Effector memory CD8-positive, alpha-beta T cell (primary cell): ENCODE measurements around the gene NXPE2.

Experiments used
- ATAC-seq: fragments of 150-1000 bp; cut with Tn5 transposase; replicated peaks from 2 replicates; pipeline ENCODE4 v1.10.0; 2021; ENCODE audit warnings: mild to moderate bottlenecking, moderate library complexity
- DNase-seq, 3 experiments: peaks; one replicate each; pipeline ENCODE4 v3.0.0; 2021
- H3K27ac Mint-ChIP-seq, 2 donors: one replicate each; pipeline ENCODE4 v1.8.0; 2022; ENCODE audit warnings: mild to moderate bottlenecking in 2 of 2, mixed read lengths in 2 of 2, moderate library complexity in 2 of 2
- H3K27me3 Mint-ChIP-seq, 2 donors: one replicate each; pipeline ENCODE4 v1.8.0; 2022; ENCODE audit warnings: mixed read lengths in 2 of 2
- H3K36me3 Mint-ChIP-seq: one replicate; pipeline ENCODE4 v1.8.0; 2022; ENCODE audit warnings: mild to moderate bottlenecking, moderate library complexity, mixed read lengths; ENCODE audit not compliant: insufficient read depth
- H3K4me1 Mint-ChIP-seq, 2 donors: one replicate each; pipeline ENCODE4 v1.8.0; 2022; ENCODE audit warnings: low read depth in 2 of 2, mixed read lengths in 2 of 2
- H3K4me3 Mint-ChIP-seq, 2 donors: one replicate each; pipeline ENCODE4 v1.8.0; 2022; ENCODE audit warnings: mild to moderate bottlenecking in 2 of 2, mixed read lengths in 2 of 2, moderate library complexity in 2 of 2
- H3K9me3 Mint-ChIP-seq, 2 donors: one replicate each; pipeline ENCODE4 v1.8.0; 2022; ENCODE audit warnings: mixed read lengths in 2 of 2

NXPE2 gene

DNA sequence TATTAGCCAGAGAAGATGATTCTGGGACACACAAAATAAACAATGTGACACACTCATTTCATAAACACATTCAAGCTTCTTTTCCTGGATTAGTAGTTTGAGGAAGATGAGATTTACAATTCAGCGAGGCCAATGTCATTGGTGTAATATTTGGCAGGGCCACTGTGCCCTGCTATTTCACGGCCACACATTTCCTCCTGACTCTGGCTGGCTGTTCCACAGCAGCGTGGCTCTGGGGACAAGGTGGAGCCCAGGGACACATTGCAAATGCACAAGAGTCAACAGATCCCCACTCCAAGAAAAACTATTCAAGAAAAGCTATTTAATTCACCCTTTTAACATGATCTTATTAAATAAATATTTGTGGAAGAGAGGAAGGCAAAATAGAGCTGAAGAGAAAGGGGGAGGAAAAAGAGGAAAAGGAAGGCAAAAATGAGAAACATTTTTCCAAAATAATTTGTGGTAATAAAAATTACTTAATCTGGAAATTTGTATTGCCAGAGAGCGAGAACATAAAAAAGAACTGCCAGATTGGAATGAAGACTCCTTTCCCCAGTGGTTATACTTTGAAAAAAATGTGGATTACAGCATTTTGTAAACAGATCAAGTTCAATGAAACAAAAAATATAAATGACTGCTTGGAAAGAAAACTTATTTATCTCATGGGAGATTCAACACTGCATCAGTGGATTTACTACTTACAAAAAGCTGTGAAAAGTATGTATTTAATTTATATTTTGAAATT lies 27.1 kb downstream of the NXPE2 start:
- Mint-ChIP-seq H3K36me3 (no peaks in the 10 kb centered on the region), H3K27me3 (peaks cover 9 to 18% of the 10 kb centered on the region in 2 donors), H3K27ac (no peak overlapping the region), H3K4me3 (no peak overlapping the region), H3K4me1 (no peaks in the 10 kb centered on the region), H3K9me3 (peaks cover 2 to 14% of the 10 kb centered on the region in 2 donors)
- DNase-seq (no peak), ATAC-seq (no peak)

DNA sequence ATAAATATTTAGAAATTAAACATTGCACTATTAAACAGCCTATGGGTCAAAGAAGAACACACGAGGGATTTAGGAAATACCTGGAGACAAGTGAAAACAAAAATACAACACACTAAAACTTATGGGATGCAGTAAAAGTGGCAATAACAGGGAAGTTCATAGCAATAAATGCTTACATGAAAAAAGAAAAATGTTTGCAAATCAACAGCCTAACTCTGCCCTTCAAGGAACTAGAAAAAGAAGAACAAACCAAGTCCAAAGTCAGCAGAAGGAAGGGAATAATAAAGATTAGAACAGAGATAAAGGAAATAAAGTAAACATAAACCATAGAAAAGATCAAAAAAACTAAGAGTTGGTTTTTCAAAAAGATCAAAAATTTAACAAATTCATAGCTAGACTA lies 31.6 kb downstream of the NXPE2 start:
- DNase-seq (no peak), ATAC-seq (no peak)
- H3K27me3 Mint-ChIP-seq = peaks cover 9 to 10% of the 10 kb centered on the region in 2 donors
- peaks cover 3 to 16% of the 10 kb centered on the region in 2 donors for H3K9me3 Mint-ChIP-seq
- H3K4me3 Mint-ChIP-seq = no peak overlapping the region
- H3K36me3 Mint-ChIP-seq = no peaks in the 10 kb centered on the region
- H3K27ac Mint-ChIP-seq = no peak overlapping the region
- H3K4me1 Mint-ChIP-seq = no peaks in the 10 kb centered on the region

DNA sequence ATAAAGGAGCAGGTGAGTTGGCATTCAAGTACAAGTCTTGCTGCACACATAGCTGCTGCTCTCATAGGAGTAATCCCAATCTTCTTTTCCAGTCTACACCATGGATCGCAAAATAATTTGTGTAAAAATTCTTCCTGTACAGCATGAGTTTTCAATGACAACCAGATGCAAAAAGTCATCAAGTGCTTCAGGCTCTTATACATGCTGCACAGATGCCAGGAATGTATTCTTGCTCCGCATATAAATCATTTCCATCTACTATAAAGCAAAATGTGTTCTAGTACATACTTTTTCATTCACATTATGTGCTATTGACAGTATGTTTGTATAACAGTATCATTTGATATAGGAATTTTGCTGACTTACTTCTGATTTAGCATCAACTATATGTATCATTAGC lies 35.4 kb downstream of the NXPE2 start:
- H3K4me3 Mint-ChIP-seq = no peak overlapping the region
- no peak for ATAC-seq
- H3K9me3 Mint-ChIP-seq = peaks cover 1 to 10% of the 10 kb centered on the region in 2 donors
- no peak for DNase-seq
- H3K27ac Mint-ChIP-seq = no peak overlapping the region
- H3K36me3 Mint-ChIP-seq = no peaks in the 10 kb centered on the region
- peaks cover 17% of the 10 kb centered on the region in 2 donors for H3K27me3 Mint-ChIP-seq
- no peaks in the 10 kb centered on the region for H3K4me1 Mint-ChIP-seq

DNA sequence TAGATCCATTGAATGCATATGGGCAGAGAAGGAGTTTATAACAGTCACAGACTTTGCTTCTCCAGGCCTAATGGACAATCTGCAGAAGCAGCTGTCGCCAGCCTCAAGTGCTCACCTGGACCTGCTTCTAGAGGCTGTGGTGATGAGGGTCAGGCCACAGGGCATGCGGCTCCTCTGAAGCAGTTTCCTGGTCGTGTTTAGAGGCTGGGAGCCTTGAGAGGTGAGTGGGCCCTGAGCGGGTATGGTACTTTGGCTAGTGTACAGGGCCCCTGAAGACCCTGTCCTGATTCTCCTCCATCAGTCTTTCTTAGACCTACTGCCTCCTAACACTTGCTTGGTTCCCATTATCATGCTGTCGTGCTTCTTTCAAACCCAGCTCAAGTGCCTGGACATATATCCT lies 41.2 kb downstream of the NXPE2 start:
- Mint-ChIP-seq H3K27ac (no peak overlapping the region), H3K4me3 (no peak overlapping the region), H3K36me3 (no peaks in the 10 kb centered on the region), H3K4me1 (no peaks in the 10 kb centered on the region), H3K9me3 (no peaks in the 10 kb centered on the region), H3K27me3 (peaks cover 31 to 37% of the 10 kb centered on the region in 2 donors)
- DNase-seq (no peak), ATAC-seq (no peak)

DNA sequence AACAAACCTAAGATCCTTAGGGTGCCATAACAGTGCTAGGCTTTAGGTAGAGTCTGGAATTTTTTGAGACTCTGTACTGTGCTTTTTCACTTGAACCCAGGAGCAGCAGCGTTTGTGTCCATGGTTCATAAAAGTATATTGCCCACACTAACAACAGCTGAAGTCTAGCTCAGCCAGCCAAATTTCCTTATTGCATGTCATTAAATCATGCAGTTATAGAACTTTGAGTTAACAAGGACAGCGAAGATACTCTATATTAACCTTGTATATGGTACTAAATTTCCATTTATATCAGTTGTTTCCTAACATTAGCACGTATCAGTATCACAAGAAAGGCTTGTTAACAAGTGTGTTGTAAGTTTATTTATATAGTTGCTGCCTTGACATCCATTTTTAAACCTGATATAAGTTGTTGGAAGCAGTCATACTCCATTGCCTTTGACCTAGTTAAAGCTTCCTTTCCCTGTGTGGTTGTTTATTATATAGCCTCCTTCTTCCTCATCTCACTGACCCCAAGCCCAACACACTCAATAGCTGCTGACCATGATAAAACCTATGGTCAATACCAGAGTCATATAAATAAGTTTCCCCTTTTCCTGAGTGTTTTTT lies 46.7 kb downstream of the NXPE2 start:
- Mint-ChIP-seq H3K36me3 (no peaks in the 10 kb centered on the region), H3K4me3 (no peak overlapping the region), H3K9me3 (peaks cover 0 to 3% of the 10 kb centered on the region in 2 donors), H3K27me3 (peaks cover 2 to 26% of the 10 kb centered on the region in 2 donors), H3K27ac (no peak overlapping the region), H3K4me1 (no peaks in the 10 kb centered on the region)
- ATAC-seq = no peak
- no peak for DNase-seq

DNA sequence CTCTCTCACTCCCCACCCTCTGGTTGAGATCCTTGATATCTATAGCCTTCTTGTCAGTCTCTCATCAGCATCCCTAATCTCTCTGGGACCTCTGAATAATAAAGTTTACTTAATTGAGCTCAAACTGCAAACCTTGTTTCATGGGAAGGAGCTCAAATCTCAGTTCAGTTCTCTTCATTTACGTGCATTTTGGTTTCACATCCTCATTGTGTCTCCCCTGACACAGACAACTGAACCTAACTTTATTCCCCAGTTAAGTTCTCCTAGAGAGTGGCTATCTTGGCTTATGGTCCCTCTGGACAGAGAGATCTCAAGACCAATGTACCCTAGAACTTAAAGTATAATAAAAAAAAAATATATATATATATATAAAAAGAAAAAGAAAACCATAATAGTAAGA lies 47.3 kb downstream of the NXPE2 start:
- H3K4me3 Mint-ChIP-seq = no peak overlapping the region
- ATAC-seq (no peak), DNase-seq (no peak)
- H3K4me1 Mint-ChIP-seq = no peaks in the 10 kb centered on the region
- H3K27ac Mint-ChIP-seq = no peak overlapping the region
- peaks cover 0 to 32% of the 10 kb centered on the region in 2 donors for H3K27me3 Mint-ChIP-seq
- H3K36me3 Mint-ChIP-seq = no peaks in the 10 kb centered on the region
- H3K9me3 Mint-ChIP-seq = peaks cover 0 to 3% of the 10 kb centered on the region in 2 donors

DNA sequence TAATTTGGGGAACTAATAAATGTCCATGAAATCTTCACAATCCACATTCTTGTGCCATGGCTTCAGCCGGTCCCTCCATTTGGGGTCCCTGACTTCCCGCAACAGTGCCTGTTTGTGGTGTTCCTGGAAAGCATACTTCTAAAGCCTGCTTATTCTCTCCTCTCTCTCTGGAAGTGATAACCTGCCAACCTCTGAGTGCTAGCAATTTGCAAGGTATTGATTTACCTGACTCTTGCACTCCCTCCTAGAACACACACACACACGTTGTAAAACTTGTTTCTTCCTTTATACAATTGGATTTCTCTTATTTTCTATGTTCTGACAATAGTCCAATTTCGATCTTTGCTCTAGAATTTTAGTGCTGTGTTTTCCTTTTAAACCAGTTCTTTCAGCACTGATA lies 58.5 kb downstream of the NXPE2 start:
- DNase-seq = no peak
- Mint-ChIP-seq H3K4me3 (no peak overlapping the region), H3K27me3 (peaks cover 10 to 18% of the 10 kb centered on the region in 2 donors), H3K9me3 (peaks cover 0 to 8% of the 10 kb centered on the region in 2 donors), H3K4me1 (no peaks in the 10 kb centered on the region), H3K36me3 (peaks cover 4% of the 10 kb centered on the region), H3K27ac (no peak overlapping the region)
- no peak for ATAC-seq

DNA sequence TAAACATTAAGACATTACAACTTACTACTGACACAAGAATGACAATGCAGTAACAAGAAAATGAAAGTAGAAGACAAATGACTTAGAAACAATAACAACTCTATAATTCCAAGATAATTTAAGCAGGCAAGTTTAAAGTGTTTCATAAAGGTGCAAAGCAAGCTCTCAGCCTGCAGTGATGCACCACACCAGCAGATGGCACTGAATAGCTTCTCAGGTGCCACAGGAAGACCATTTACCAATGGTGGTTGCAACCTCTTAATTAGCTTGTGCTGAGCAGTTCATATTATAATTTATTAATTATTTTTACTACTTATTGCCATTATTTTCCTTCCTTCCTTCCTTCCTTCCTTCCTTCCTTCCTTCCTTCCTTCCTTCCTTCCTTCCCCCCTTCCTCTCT lies 60.6 kb downstream of the NXPE2 start:
- DNase-seq (peak; percentile 21 to 42 (median 28)), ATAC-seq (no peak)
- H3K4me3 Mint-ChIP-seq = no peak overlapping the region
- no peaks in the 10 kb centered on the region for H3K4me1 Mint-ChIP-seq
- no peak overlapping the region for H3K27ac Mint-ChIP-seq
- peaks cover 4% of the 10 kb centered on the region for H3K36me3 Mint-ChIP-seq
- peaks cover 10 to 11% of the 10 kb centered on the region in 2 donors for H3K27me3 Mint-ChIP-seq
- H3K9me3 Mint-ChIP-seq = peaks cover 0 to 8% of the 10 kb centered on the region in 2 donors

DNA sequence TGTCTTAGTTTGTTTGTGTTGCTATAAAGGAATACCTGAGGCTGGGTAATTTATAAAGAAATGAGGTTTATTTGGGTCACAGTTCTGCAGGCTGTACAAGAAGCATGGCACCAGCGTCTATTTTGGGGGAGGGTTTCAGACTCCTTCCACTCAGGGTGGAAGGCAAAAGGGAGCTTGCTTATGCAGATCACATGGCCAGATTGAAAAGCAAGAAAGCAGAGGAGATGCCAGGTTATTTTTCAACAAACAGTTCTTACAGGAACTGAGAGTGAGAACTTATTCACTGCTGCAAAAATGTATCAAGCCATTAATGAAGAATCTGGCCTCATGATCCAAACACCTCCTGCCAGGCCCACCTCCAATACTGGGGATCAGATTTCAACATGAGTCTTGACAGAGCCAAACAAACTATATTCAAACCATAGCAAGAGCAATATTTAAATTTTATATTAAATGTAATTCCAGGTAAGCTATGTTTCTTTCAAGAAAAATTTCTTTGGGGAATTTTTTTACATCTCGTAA lies 66.9 kb downstream of the NXPE2 start:
- Mint-ChIP-seq H3K36me3 (no peaks in the 10 kb centered on the region), H3K9me3 (peaks cover 0 to 8% of the 10 kb centered on the region in 2 donors), H3K4me1 (no peaks in the 10 kb centered on the region), H3K4me3 (no peak overlapping the region), H3K27me3 (peaks cover 19 to 24% of the 10 kb centered on the region in 2 donors), H3K27ac (no peak overlapping the region)
- ATAC-seq (no peak), DNase-seq (no peak)

DNA sequence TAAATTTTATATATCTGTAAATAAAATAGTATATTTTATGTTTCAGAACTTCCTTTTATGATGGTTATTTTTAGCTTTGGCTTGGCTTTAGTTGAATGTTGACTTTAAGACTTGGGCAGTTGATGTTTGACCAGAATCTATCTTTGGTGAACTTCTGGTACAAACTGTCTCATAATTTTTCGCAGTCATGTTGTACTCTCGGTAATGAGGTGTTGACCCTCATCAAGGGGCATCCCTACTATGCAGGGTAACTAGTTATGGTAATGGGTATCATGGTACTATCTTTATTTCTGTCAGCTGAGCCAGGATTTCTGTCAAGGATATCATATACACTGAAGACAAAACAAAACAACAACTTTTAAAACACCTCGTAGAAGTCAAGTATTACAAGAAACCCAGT lies 67.7 kb downstream of the NXPE2 start:
- H3K27me3 Mint-ChIP-seq = peaks cover 22 to 27% of the 10 kb centered on the region in 2 donors
- H3K36me3 Mint-ChIP-seq = no peaks in the 10 kb centered on the region
- DNase-seq = no peak
- no peak overlapping the region for H3K27ac Mint-ChIP-seq
- ATAC-seq = no peak
- H3K4me3 Mint-ChIP-seq = no peak overlapping the region
- H3K4me1 Mint-ChIP-seq = no peaks in the 10 kb centered on the region
- H3K9me3 Mint-ChIP-seq = peaks cover 0 to 6% of the 10 kb centered on the region in 2 donors
